Activated gamma-delta T cell treated with anti-CD3 and anti-CD28 coated beads, Interleukin-2, amount 50 U/mL, for 16 hours (primary cell): ENCODE measurements around the gene ST6GALNAC5.

Experiments
- DNase-seq: peaks from one replicate; pipeline ENCODE4 v3.0.0-alpha.2; 2020; ENCODE audit warnings: low read depth

ST6GALNAC5 gene

DNA sequence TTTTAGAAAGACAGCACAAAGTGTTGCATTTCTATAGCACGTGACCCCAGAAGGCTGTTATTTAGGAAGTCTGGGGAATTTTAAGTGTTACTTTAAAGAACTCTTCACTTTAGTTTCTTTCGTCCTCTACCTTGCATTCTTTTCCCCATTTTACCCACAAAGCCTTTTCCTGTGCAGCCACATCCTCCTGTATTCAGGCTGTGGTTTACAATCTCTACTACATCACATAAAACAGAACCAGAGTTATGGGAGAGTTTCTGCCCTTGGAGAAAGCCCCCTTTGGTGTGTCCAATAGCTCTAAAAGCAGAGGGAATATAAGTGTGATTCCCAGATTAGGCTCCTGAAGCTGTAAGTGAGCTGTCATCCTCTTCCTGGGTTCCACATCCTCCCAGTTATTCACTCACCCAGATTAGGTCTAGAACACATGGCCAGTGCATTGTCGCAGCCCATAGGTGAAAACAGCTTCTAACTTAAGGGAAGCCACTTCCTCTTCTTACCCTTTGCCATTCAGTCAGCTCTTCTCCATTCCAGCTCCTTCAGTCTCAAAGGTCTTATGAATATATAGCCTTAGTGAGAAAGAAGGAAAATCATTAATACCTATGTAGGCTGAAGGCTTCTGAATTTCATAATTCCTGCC lies 180.8 kb downstream of the ST6GALNAC5 start:
- no peak for DNase-seq

DNA sequence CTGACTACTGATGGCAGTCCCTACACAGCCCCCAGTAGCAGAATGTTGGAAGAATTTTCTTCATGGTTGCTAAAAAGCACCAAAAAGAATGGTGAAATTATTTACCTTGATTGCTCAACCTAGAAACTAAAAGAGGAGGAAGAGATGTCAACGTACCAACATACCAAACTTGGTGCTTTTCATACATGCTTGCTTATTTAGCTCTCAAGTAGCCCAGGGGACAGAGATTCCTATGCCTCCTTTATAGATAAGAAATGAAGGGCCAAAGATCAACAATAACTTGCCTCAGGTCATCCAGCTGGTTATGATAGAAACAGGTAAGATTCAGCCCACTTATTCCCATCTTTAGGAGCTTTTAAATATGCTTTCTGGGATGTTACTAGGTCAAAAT lies 181.3 kb downstream of the ST6GALNAC5 start:
- DNase-seq = no peak

DNA sequence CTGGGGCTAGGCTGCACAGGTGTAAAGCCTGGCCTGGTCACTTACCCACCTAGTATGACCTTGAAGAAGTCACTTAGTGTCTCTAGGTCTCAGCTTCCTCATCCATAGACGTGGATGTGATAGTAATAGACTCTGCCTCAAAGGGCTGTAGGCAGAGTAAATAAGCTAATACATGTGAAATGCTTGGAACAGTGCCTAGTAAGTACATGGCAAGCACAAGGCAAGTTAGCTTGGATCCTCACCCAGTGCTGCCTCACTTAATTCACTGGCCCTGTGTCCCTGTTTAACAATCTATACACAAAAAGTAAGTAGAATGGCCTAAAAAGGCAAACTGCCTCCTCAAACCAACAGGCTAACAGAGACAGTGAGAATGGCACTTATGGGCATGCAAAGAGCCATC lies 184.1 kb downstream of the ST6GALNAC5 start:
- no peak for DNase-seq

DNA sequence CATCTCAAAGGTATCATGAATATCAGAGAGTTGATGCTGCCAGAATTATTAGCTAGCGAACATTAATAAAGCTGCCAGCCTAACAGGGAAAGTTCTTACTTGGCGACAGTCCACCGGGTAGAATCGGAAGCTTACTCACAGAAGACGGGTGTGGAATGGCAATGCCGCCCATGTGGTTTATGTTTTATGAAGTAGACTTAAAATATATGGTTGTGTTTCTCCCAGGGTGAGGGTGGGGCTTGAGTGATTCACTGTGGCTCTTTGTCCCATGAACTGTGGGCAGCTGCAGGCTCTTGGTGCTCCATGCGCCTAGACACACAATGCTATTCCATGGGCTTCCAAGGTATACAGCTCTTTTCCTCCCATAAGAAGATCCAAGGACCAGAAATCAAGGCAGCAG lies 189.2 kb downstream of the ST6GALNAC5 start:
- no peak for DNase-seq

DNA sequence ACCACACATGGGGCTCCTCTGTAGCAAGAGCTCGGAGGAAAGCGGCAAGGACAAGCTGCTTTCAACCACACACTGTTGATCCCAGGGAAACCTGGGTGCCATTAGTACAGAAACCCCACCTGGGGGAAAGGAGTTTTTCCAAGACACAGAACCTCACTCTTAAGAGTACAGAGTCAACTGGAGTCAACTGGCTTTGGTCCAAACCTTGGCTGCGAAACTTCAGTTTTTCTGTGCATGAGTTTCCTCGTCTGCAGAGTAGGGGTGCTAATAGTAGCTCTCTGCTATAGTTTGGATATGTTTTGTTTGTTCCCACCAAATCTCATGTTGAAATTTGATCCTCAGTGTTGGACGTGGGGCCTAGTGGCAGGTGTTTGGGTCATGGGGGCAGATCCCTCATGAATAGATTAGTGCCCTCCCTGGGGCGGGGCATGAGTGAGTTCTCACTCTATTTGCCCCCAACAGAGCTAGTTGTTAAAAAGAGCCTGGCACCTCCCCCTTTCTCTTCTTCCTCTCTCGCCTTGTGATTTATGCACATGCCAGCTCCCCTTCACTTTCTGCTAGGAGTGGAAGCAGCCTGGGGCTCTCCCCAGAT lies 190.8 kb downstream of the ST6GALNAC5 start:
- DNase-seq = no peak

DNA sequence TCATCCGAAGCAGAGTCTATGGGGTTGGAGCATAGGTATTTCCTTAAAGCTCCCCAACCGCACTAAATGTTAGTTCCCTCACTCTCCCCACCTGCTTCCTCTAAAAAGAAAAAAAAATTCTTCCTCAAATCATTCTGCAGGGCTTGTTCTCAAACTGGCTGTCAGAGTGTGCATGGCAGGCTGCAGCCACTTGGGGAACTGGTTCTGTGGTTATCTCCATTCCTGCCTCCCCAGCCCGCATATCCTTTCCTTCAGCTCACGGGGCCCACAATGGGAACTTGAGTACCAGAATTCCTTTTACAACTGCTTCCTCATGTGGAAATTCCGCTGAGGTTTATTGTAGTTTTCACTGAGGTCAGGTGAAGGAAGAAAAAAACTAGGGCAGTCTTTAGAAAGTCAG lies 192.7 kb downstream of the ST6GALNAC5 start:
- DNase-seq = no peak

DNA sequence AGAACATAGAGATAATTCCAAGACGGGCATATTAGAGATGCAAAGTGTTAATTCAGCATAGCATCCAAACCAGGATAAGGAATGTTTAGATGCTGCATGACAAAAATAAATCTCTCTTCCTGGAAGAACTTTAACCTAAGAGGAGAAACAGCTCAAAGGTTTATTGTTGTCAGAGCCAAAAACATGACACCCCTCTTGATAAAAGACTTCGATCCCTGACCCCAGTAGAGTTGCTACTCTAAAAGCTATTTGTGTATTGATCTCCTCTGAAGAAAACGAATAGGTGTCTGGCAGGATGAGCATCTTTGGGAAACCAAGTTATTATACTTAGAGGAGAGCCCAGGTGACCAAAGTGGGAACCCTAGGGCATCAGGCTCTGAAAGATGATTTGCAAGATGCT lies 193.9 kb downstream of the ST6GALNAC5 start:
- no peak for DNase-seq

DNA sequence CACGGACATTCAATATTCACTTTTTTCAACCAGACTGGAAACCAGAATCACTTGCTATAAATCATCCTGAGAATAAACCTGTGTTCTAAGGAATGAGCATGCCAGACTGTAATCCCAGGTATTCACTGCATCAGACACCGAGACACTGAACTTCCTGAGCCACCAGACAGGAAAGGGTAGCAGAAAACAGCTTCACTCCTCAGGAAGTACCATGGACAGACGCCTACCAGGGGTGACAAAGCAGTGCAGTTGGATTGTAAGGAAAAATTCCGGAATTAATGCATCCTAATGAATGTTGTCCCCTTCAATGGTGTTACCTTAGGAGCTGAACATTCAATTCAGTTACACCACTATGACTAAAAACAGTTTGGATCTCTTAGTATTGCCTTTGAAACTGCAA lies 195.8 kb downstream of the ST6GALNAC5 start:
- no peak for DNase-seq

DNA sequence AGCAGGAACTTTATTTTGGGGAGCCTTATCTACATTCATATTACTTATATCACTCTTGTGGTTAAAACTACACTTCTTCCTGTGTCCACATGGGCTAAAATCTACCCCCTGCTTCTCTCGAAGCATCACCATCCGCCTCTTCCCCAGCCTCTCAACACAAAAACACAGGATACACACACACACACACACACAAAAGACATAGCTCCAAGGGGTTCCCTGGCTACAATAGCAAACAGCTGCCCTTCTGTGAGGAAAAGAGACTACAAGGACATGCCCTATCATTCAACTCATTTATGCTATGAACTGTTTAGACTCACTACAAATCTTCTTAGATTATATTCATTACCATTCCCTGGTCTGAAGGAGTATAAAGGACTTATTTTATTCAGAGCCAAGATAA lies 197.0 kb downstream of the ST6GALNAC5 start:
- no peak for DNase-seq

DNA sequence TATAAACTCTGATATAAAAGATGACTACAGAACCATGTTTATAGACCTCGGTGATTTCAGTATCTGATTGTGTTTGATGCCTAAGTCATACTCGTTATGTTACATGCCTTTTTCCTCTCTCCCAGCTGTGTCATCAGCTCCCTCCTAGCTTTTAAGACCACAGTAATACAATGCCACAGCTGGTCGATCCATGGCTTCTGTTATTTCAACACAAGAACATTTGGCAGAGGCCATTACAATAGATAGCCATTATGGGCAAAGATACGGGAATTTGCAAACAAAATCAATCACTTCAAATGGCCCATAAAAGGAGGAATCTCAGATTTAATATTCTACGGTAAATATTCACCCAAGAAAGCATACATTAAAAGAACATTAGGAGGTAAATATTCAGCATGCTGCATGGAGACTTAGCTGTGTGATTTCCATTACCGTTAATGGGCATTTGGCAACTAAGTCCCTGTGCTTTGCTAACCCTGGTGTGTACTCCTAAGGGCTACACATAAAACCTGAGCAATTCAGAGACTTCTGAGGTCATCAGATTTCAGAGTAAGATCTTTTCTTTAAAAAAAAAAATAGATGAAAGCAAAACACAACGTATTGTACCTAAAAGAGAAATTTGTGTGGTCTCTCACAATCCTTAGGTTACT lies 198.5 kb downstream of the ST6GALNAC5 start:
- no peak for DNase-seq

DNA sequence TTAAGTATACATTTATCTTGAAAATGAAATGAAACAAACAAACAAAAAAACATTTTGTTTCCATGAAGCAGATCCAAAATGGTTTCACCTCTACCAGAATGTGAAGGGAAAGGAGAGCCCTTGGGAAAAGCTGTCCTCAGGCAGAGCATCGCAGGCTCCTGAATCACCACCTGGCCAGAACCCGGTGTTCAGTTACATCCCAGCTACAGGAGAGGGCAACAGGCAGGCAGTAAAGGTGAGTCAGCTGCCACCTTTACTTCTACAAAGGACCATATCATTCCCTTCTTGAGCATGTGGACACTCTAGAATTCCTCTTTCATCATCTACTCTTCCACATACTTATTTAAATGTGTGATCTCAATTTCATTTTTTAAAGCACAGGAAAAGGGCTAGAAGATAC lies 200.7 kb downstream of the ST6GALNAC5 start:
- DNase-seq = no peak

DNA sequence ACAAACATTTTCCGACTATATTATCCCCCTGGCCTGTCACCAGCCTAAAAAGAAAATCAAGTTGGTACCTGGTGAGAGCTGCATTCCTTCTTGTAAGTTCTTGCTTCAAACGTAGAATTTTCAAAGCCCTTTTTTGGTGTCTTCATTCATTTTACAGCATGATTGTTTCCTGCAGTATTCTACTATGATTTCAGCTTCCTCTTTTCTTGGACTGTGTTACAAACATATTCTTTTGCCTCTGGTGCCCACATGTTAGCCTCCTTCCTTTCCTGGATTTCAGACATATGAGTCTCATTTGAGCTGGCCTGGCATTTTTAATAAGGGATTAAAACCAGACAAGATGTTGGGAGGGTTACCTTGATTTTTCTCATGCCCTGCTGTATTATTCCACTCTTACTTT lies 209.5 kb downstream of the ST6GALNAC5 start:
- no peak for DNase-seq

DNA sequence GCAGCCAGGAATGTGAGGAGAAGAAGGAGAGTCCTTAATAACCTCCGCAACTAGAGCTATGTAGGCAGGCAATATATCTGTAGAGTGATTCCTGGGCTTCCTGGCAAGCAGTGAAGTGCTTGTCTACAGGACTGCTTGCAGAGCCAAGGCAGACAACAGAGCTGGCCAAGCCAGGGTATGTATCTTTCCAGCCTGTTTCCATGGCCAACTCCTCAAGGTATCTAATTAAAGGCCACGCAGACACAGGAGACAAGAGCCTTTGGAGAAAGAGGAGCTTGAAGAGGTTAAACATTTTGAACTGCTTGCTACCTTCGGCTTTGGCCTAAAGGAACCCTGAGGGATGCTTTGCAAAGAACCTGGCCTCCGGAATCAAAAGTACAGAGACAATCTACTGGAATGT lies 214.6 kb downstream of the ST6GALNAC5 start:
- no peak for DNase-seq

DNA sequence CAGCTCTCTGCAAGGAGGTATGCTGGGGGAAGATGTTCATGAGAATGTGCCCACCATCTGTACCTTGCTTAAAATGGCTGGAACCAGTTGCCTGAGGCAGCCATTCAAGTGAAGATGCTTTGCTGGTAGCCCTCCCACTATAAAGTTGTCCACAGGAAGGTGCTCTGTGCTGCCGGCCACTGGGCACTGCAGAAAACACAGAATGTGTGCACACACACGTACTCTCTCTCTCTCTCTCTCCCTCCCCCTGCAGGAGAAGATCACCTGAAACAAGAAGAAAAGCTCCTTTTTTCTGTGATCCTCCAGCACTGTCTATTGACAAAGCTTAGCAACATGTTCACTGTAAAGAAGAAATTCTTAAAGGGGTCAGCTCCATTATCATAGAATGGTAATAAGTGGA lies 217.2 kb downstream of the ST6GALNAC5 start:
- DNase-seq = no peak

DNA sequence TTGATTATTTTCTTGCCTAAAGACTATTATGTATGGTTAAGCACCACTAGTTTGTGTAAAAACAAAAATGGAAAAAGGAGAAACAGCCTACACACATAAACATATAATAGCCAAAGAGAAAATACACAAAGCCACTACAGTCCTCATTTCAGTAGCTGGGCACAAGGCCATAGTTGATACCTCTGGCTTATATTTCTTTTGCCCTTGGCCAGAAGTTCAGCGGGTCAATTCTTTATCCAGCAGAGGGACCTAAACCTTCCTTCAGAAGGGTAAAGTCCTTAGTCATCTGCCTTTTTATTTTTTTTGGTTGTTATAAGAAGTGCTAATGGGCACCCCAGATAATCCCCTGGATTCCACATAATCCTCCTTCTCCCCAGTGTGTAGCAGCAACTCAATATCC lies 217.8 kb downstream of the ST6GALNAC5 start:
- no peak for DNase-seq

DNA sequence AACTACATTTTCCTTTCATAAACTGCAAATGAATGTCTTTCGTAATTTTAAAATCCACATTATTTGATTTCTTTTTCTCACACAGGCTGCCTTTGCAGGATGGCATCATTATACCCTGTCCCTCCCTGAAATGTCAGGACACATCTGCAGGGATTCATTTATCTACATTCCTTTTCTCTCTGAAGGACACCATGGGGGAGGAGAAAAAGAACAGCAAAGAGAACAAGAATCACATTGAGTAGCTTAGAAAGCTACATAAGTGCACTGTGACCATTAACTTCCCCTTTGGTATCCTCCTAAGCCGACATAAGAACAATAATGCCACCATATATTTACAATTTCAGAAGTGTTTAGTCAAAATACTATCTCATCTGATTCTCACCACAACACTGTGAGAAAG lies 222.5 kb downstream of the ST6GALNAC5 start:
- no peak for DNase-seq

DNA sequence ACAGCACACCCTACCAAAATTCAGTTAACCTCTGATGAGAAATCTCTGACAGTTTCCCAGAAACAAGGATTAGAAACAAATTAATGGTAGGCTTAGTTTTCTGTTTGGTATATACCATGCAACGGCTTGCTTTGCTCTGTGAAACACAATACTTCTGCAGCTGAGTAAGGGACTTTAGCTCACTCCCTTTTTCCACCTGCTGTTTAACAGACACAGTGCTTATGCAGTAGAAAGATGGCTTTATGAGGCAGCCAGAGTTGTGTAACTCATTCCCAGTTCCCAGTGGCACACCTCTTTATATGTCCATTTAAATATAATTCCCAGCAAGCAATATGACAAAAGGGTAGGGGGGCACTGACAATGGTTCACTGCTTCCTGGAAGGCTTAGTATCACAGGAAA lies 228.0 kb downstream of the ST6GALNAC5 start:
- DNase-seq = no peak

DNA sequence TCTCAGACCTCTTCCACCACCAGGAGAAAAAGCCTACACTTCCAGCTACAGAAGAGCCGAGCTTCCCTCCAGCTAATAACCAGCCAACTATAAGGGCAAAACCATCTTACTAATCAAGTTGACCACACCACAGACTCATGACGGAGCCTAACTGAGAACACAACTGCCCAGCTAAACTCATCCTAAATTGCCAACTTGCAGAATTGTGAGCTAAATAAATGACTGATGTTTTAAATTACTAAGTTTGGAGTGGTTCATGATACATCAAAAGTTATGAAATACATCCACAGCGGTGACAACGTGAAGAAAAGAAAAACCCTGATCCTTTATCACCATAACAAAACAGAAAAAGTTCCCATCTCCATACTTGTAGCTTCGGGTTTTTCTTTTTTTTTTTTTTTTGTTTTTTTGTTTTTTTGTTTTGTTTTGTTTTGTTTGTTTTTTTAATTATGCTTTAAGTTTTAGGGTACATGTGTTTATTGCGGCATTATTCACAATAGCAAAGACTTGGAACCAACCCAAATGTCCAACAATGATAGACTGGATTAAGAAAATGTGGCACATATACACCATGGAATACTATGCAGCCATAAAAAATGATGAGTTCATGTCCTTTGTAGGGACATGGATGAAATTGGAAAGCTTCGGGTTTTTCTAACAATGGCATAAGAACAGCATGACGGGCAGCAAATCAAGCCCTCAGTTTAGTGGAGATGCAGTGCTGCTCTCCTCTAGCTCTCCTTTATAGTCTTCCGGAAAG lies 229.4 kb downstream of the ST6GALNAC5 start:
- DNase-seq = no peak

DNA sequence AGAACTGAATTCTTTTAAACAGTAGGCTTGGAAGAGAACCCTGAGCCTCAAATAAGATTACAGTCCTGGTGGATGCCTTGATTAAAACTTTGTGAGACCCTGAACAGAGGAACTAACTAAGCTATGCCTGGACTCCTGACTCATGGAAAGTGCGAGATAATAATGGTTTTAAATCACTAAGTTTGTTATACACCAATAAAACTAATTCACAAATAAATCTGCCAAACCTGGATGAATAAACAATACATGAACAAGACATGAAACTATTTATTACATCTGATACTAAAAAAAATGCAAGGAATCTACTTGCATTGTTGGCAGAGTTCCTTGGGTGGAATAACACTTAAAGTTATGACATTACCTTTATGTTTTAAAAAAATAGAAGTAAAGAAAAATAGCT lies 233.6 kb downstream of the ST6GALNAC5 start:
- no peak for DNase-seq

DNA sequence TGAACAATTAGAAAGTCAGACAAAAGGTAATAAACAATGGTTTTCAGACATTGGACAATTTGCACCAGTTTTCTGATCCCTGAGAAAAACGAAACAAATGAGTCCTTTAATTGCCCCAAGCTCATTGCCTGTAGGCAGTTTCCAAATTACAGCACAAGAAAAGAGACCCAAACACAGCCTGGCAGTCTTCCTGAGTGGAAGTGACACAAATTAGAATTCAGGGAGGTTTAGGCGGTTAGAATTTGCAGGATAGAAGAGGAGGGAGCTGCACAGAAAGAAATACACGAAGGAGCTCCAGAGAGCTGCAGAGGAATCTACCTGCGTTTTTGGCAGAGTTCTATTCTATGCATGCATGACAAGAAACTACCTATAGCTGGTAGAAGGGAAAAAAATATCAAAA lies 236.2 kb downstream of the ST6GALNAC5 start:
- no peak for DNase-seq

DNA sequence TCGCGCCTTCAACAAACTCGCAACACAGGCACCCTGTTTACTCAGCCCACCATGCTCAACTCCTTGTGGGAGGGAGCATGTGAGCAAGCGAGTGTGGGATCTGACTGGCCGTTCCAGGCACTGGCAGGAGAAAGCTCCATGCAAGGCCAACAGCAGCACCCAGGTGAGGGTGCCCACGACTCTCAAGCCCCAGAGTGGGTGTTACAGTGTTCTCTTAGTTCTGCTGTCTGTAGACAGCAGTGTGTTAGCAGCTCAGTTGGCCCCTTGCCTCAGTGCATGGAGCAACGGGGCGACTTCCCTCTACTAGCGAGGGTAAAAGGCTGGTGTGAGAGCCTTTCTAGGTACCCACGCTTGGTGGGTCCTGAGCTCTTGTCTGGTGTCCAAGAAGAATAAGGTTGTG lies 237.4 kb downstream of the ST6GALNAC5 start:
- DNase-seq = no peak
